Urinary bladder (tissue), 4 donors: ENCODE results near the gene NPLOC4. TPM values are rescaled to one million over a fixed set of nuclear protein-coding genes. Genes with fewer than 3 reads are reported as not detected.

Experiments used
- DNase-seq: peaks from one replicate; pipeline ENCODE4 v3.0.0-alpha.2; 2015; ENCODE audit errors: extremely low spot score
- H3K27ac ChIP-seq: one replicate; pipeline ENCODE4 v1.5.1; 2013; ENCODE audit warnings: low read depth, mild to moderate bottlenecking, moderate library complexity
- H3K36me3 ChIP-seq: one replicate; pipeline ENCODE4 v1.6.1; 2013; ENCODE audit warnings: mild to moderate bottlenecking, moderate library complexity; ENCODE audit not compliant: insufficient read depth
- H3K4me1 ChIP-seq: one replicate; pipeline ENCODE4 v1.6.1; 2013; ENCODE audit warnings: mild to moderate bottlenecking, moderate library complexity; ENCODE audit not compliant: insufficient read depth
- H3K4me3 ChIP-seq: one replicate; pipeline ENCODE4 v1.5.1; 2013; ENCODE audit warnings: low read depth, low read length
- WGBS: extraction: QIAGEN DNeasy Blood & Tissue Kit; methylation state at CpG from one replicate; pipeline ENCODE4 v1.1.7; 2013; 5-methylcytosine and 5-hydroxymethylcytosine counted together
- polyA plus RNA-seq: library from polyadenylated mRNA; stranded (reverse); fragments of 200-250 nt; gene quantifications from one replicate; pipeline ENCODE4 v1.2.3, GENCODE V29; 2013
- small RNA-seq: library from RNA; depleted of rRNA; stranded (forward); fragments of <200 nt; gene quantifications from one replicate; pipeline ENCODE3, GENCODE V24; 2014
- total RNA-seq: library from RNA; depleted of rRNA; stranded (reverse); fragments of >200 nt; gene quantifications from one replicate; pipeline ENCODE4 v1.2.3, GENCODE V29; 2014
- donor health status: healthy with polysubstance abuse.
- donor health status: healthy.

Gene NPLOC4
- total and polyA plus RNA-seq, 2 donors: 36.5 to 45.3 TPM

GRCh38 chr17:81509972-81510784, 126.7 kb downstream of the NPLOC4 start:
- 5% methylated on average over 22 of the region's 22 CpGs for WGBS
- no peaks in the 10 kb centered on the region for H3K4me1 ChIP-seq
- peak overlapping the region; percentile 55 for H3K27ac ChIP-seq
- peaks cover 4% of the 10 kb centered on the region for H3K36me3 ChIP-seq
- DNase-seq: no peak
- peak overlapping the region; percentile 97 for H3K4me3 ChIP-seq

- WGBS: 19% methylated on average over 12 of the region's 12 CpGs
- peak overlapping the region; percentile 97 for H3K4me3 ChIP-seq
- peaks cover 4% of the 10 kb centered on the region for H3K36me3 ChIP-seq
- no peaks in the 10 kb centered on the region for H3K4me1 ChIP-seq
- peak overlapping the region; percentile 34 for H3K27ac ChIP-seq
- no peak for DNase-seq
Observed at GRCh38 chr17:81509207-81509971, 127.5 kb downstream of the NPLOC4 start.

- H3K4me1 ChIP-seq: no peaks in the 10 kb centered on the region
- peak overlapping the region; percentile 97 for H3K4me3 ChIP-seq
- DNase-seq: no peak
- peaks cover 4% of the 10 kb centered on the region for H3K36me3 ChIP-seq
- WGBS: 53% methylated on average over 10 of the region's 10 CpGs
- no peak overlapping the region for H3K27ac ChIP-seq
Observed at GRCh38 chr17:81508639-81509206, 128.2 kb downstream of the NPLOC4 start.

Small RNA genes within 50 kb of the gene (small RNA-seq; reads per million reads assigned to genes)
- not detected for gene RF00019

Other genes starting within 250 kb of the NPLOC4 start
- 10.1 TPM for gene BAHCC1, start 241.7 kb downstream of the NPLOC4 start, total RNA-seq
- gene BAHCC1, start 241.7 kb downstream of the NPLOC4 start, polyA plus RNA-seq: 15.9 TPM
- 2,267 TPM for gene ACTG1, start 124.3 kb downstream of the NPLOC4 start, total RNA-seq
- gene ACTG1, start 124.3 kb downstream of the NPLOC4 start, polyA plus RNA-seq: 2,840 TPM
- 0.69 TPM for gene FSCN2, start 108.7 kb downstream of the NPLOC4 start, total RNA-seq
- gene FSCN2, start 108.7 kb downstream of the NPLOC4 start, polyA plus RNA-seq: 0.43 TPM
- gene FAAP100, start 84.8 kb downstream of the NPLOC4 start, total RNA-seq: 14.0 TPM
- 21.0 TPM for gene FAAP100, start 84.8 kb downstream of the NPLOC4 start, polyA plus RNA-seq
- 1.2 TPM for gene TSPAN10, start 84 bp upstream of the NPLOC4 start, total RNA-seq
- 0.65 TPM for gene TSPAN10, start 84 bp upstream of the NPLOC4 start, polyA plus RNA-seq
- gene PDE6G, start 19.4 kb upstream of the NPLOC4 start, total RNA-seq: not detected
- 1.2 TPM for gene PDE6G, start 19.4 kb upstream of the NPLOC4 start, polyA plus RNA-seq
- 7.5 TPM for gene OXLD1, start 29.5 kb upstream of the NPLOC4 start, total RNA-seq
- 47.9 TPM for gene OXLD1, start 29.5 kb upstream of the NPLOC4 start, polyA plus RNA-seq
- 4.3 TPM for gene CCDC137, start 29.6 kb upstream of the NPLOC4 start, total RNA-seq
- 15.9 TPM for gene CCDC137, start 29.6 kb upstream of the NPLOC4 start, polyA plus RNA-seq
- 19.7 TPM for gene ARL16, start 46.7 kb upstream of the NPLOC4 start, total RNA-seq
- 47.0 TPM for gene ARL16, start 46.7 kb upstream of the NPLOC4 start, polyA plus RNA-seq
- 36.1 TPM for gene HGS, start 46.9 kb upstream of the NPLOC4 start, total RNA-seq
- gene HGS, start 46.9 kb upstream of the NPLOC4 start, polyA plus RNA-seq: 92.7 TPM
- 3.3 TPM for gene MRPL12, start 66.3 kb upstream of the NPLOC4 start, total RNA-seq
- 81.3 TPM for gene MRPL12, start 66.3 kb upstream of the NPLOC4 start, polyA plus RNA-seq
- 5.7 TPM for gene SLC25A10, start 75.2 kb upstream of the NPLOC4 start, total RNA-seq
- 12.6 TPM for gene SLC25A10, start 75.2 kb upstream of the NPLOC4 start, polyA plus RNA-seq
- not detected for gene GCGR, start 167.0 kb upstream of the NPLOC4 start, total RNA-seq
- 0.16 TPM for gene GCGR, start 167.0 kb upstream of the NPLOC4 start, polyA plus RNA-seq
- gene MCRIP1, start 196.2 kb upstream of the NPLOC4 start, total RNA-seq: 43.8 TPM
- 190 TPM for gene MCRIP1, start 196.2 kb upstream of the NPLOC4 start, polyA plus RNA-seq
- not detected for gene PPP1R27, start 197.9 kb upstream of the NPLOC4 start, total RNA-seq
- not detected for gene PPP1R27, start 197.9 kb upstream of the NPLOC4 start, polyA plus RNA-seq
- gene P4HB, start 223.4 kb upstream of the NPLOC4 start, total RNA-seq: 262 TPM
- 367 TPM for gene P4HB, start 223.4 kb upstream of the NPLOC4 start, polyA plus RNA-seq
- gene ARHGDIA, start 234.2 kb upstream of the NPLOC4 start, total RNA-seq: 31.0 TPM
- gene ARHGDIA, start 234.2 kb upstream of the NPLOC4 start, polyA plus RNA-seq: 277 TPM